EL (cell line): ENCODE data around the gene R3HCC1L.
"Not testable (repeated sequence)": the region's sequence is repeated elsewhere in the genome, so short reads cannot be mapped to it uniquely, and the experiment has no call there.

Experiments
- DNase-seq: peaks from one replicate; pipeline ENCODE4 v3.0.0-alpha.2; 2016

R3HCC1L gene

DNA sequence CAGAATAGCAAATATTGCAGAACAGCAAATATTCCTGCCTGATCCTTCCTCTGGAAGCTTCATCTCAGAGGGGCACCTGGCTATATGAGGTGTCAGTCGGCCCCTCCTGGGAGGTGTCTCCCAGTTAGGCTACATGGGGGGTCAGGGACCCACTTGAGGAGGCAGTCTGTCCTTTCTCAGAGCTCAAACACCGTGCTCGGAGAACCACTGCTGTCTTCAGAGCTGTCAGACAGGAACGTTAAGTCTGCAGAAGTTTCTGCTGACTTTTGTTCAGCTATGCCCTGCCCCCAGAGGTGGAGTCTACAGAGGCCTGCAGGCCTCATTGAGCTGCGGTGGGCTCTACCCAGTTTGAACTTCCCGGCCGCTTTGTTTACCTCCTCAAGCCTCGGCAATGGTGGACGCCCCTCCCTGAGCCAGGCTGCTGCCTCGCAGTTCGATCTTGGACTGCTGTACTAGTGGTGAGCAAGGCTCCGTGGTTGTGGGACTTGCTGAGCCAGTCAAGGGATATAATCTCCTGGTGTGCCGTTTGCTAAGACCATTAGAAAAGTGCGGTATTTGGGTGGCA, 48.0 kb downstream of the R3HCC1L start:
- not testable (repeated sequence) for DNase-seq

DNA sequence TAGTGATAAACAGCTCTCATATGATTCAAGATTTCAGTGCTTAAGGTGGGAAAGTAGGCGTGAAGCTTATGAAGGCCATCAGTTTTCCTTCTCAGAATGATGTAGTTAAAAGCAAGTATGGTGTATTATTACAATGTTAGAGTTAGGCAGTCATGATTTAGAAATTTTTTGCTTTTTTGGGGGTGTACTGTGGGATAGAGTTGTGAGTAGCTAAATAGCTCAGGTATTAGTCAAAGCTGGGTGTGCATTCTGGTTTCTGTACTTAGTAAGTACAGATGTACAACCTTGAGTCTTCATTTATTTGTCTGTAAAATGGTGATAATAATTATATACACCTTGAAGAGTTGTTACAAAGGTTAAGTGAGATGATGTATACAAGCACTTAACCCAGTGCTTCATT, 52.2 kb downstream of the R3HCC1L start:
- DNase-seq, result peak; percentile 18

DNA sequence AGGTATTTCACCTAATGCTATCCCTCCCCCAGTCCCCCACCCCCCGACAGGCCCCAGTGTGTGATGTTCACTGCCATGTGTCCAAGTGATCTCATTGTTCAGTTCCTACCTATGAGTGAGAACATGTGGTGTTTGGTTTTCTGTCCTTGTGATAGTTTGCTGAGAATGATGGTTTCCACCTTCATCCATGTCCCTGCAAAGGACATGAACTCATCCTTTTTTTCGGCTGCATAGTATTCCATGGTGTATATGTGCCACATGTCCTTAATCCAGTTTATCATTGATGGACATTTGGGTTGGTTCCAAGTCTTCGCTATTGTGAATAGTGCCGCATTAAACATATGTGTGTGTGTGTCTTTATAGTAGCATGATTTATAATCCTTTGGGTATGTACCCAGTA, 56.3 kb downstream of the R3HCC1L start:
- DNase-seq, result not testable (repeated sequence)

DNA sequence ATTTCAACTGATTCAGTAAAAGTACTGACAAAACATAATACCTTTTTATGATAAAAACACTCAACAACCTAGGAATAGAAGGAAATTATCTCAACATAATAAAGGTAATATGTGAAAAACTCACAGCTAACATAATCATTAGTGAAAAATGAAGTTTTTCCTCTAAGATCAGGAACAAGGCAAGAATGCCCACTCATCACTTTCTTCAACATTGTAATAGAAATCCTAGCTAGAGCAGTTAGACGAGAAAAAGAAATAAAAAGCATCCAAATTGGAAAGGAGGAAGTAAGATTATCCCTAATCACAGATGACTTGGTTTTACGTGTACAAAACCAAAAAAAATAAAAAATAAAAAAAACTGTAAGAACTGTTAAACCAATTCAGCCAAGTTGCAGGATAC, 58.6 kb downstream of the R3HCC1L start:
- no peak for DNase-seq

DNA sequence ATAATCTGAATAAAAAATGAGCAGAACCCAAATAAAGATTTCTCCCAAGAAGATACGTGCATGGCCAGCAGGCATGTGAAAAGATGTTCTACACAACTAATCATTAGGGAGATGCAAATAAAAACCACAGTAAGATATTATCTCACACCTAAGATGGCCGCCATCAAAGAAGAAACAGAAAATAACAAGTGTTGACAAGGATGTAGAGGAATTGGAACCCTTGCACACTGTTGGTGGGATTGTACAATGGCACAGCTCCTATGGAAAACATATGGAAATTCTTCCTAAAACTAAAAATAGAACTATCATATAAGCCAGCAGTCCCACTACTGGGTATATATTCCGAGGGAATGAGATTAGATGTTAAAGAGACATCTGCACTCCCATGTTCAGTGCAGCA, 60.2 kb downstream of the R3HCC1L start:
- no peak for DNase-seq

DNA sequence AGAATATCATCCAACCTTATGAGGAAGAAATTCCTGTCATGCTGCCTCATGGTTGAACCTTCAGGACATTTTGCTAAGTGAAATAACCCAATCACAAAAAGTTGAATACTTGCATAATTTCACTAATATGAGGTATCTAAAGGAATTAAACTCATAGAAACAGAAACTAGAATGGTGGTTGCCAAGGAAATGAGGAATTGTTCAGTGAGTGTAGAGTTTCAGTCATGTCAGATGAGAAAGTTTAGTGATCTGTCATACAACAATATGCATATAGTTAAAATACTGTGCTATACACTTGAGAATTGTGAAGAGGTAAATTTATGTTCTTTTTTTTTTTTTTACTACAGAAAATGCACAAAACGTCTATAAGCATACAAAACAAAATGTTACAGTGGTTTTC, 60.7 kb downstream of the R3HCC1L start:
- DNase-seq, result no peak

DNA sequence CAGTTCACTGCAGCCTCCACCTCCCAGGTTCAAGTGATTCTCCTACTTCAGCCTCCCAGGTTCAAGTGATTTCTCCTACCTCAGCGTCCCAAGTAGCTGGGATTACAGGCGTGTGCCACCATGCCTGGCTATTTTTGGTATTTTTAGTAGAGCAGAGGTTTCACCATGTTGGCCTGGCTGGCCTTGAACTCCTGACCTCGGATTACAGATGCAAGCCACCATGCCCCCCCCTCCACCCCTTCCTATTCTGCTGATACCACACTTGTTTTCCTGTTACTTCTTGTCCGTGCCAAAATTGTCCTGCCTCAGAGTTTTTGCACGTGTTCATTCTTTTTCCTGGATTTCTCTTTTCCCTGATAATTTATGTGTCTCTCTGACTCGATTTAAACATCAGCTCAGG, 62.5 kb downstream of the R3HCC1L start:
- DNase-seq, result no peak

DNA sequence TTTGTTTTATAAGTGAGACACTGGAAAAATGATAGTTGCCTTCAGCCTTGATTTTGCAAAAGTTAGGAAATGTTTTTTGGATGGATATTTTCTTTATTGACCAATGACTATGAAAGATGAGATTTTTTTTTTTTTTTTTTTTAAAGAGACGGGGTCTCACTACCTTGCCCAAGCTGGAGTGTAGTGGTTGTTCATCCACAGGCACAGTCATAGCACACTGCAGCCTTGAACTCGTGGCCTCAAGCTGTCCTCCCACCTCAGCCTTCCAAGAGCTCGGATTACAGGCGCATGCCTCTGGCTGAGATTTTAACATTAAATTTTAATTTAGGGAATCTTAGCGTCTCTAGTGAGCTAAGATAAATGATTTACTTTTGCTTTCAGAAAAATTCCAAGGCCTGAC, 67.3 kb downstream of the R3HCC1L start:
- no peak for DNase-seq

DNA sequence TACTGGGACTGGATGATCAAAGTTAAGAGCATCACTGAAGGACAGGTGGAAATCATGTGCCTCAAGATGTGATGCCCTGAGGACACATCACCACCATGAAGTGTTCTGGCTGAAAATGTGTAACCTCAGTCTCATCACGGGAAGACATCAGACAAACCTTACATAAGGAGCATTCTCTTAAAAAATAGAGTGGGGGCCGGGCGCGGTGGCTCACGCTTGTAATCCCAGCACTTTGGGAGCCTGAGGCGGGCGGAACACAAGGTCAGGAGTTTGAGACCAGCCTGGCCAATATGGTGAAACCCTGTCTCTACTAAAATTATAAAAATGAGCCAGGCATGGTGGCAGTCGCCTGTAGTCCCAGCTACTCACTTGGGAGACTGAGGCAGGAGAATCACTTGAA, 67.9 kb downstream of the R3HCC1L start:
- DNase-seq, result no peak

DNA sequence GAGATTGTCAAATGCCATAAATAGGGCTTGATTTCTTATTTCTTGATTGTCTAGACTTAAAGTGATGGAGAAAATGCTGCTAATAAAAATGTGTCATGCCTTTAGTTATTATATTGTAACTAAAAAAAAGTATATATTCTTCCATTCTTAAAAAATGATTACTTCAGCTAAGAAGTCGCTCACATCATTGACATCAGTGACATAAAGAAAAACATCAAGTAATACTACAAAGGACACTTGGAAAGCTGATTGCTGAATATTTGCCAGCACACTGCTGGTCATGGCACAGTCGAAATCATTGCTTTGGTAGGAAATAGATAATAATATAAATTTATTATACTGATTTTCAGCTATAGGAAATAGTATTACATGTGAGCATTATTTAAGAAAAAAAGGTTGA, 70.9 kb downstream of the R3HCC1L start:
- DNase-seq, result no peak

DNA sequence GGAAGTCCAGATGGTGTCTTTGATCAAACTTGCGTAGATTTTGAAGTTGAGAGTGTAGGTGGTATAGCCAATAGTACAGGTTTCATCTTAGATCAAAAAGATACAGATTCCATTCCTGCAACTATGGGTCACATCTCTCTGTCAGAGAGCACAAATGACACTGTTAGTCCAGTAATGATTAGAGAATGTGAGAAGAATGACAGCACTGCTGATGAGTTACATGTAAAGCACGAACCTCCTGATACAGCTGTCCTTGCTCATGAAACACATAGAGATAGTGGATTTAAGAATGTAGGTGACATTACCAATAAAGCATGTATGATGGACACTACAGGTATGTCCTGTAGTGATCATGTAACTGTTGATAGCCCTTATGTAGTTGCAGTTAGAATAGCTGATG, 74.5 kb downstream of the R3HCC1L start:
- DNase-seq, result peak; percentile 52

DNA sequence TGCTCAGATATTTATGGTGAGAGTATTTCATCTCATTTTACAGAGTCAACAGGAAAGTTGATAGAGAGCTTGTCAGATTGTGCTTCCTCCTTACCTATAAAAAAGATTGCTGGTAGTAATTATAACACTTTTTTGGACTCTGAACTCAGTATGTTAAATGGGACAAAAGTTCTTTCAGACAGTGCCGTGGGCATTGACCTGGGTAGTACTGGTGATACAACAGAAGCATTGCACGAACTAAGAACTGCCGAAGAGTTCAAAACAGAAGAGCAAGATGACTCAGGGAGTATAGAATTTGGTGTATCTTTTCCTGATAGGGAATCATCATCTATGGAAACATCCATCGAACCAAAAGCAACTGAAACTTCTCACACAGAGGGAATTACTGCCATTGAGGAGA, 75.0 kb downstream of the R3HCC1L start:
- no peak for DNase-seq

DNA sequence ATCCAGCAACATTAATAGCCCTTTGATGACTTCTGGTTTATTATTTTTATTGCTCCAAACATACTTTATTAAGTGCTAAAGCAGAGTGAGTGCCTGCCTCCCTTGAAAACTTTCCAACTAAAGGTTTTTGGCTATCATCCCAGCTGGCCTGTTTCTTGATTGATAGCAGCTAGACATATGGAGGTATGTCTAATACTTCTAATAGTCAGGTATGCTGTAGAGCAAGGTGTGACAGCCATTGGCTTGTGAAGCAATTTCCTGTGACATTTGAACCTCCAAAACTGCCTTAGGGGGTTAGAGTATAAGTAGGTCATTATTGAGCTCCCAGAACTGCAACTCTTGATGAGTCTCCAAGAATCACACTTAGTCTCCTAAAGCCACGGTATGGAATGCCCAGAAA, 77.7 kb downstream of the R3HCC1L start:
- DNase-seq, result no peak

DNA sequence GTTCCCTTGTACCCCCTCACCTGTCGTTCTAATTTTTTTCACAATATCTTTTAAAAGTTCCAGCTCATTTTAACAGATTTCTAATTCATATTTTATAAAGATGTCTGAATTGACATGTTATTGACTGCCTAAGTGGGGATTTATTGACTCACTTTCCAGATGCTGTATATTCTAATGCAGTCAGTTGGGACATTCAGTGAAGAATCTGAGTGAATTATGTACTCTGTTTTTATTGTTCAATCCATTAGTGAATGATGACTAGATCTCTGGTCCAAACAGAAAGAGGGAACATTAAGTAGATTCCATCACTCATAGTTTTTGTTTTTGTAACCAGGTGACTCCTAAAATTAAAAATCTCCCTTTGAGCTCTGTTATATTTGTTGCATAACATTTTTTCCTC, 79.3 kb downstream of the R3HCC1L start:
- DNase-seq, result no peak

DNA sequence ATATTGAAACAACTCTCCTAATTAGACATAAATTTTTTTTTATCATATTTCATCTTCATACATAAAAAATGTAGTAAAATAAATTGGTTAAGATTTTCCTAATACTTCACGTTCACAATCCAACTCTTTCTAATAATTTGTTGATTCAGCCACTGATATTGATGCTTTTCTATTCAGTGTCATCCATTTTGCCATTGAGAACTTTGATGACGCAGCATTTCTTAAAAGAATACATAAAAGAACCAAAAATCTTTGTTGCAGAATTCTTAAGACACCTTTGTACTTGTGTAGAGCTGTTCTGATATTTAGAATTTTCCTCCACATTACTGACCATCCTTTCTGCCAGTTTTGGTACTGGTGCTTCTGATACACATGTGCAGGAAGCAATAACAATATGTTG, 80.9 kb downstream of the R3HCC1L start:
- DNase-seq, result no peak

DNA sequence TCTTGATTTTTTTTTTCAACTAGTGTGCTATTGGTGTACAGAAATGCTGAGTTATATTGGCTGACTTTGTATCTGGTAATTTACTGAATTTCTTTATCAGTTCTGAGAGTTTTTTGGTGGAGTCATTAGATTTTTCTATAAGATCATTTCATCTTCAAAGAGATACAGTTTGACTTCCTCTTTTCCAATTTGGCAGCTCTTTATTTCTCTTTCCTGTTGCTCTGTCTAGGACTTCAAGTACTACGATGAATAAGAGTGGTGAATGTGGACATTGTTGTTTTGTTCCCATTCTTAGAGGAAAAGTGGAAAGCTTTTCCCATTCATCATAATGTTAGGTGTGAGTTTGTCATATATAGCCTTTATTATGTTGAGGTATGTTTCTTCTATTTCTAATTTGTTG, 83.3 kb downstream of the R3HCC1L start:
- no peak for DNase-seq

DNA sequence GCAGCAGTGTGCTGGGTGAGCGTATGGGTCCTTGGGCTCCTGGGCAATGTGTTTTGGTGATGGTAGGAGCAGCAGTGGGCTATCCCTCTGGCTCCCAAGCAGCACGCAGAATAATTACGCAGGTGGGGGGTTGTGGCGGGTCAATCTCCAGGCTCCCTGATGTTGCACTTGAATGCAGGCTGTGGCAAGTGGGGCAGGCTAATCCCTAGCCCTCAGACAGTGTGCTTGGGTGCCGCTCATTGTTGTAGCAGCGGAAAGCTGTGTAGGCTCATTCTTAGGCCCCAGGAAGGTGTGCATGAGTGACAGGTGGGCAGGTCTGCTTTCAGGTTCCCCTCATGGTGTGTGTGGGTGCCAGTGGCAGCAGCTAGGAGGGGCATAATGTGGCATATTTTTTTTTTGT, 89.4 kb downstream of the R3HCC1L start:
- no peak for DNase-seq

DNA sequence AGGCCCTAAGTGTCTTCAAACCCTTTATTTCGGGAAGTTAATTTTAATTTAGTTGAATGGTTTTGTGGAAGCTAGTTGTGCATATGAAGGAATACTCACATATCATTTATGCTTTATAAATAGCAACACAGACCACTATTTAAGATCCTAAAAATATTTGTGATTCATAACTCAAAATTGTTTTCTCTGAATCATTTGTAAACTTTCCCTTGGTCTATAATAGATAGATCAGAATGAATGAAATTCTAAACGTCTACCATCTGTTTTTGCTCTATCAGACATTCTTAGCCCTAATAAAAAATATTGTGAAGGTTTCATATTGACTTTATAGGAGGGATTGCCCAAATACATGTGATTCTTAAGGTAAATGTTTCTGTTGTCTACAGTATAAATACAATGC, 90.1 kb downstream of the R3HCC1L start:
- peak; percentile 57 for DNase-seq

DNA sequence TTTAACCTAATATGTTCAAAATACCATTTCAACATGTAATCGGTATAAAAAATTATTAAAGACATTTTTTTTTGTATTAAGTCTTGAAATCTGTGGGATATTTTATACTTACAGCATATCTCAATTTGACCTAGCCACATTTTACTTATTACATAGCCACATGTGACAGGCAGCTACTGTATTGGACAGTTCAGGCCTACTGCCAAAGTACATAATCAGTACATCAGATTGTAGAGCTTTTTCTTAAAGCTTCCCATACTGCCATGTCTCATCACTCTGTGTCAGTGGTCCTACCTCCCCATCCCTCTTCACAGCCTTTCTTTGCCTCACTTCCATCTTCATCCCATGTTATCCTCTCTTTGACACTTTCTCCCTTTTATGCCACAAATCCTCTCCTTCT, 90.5 kb downstream of the R3HCC1L start:
- peak; percentile 23 for DNase-seq

DNA sequence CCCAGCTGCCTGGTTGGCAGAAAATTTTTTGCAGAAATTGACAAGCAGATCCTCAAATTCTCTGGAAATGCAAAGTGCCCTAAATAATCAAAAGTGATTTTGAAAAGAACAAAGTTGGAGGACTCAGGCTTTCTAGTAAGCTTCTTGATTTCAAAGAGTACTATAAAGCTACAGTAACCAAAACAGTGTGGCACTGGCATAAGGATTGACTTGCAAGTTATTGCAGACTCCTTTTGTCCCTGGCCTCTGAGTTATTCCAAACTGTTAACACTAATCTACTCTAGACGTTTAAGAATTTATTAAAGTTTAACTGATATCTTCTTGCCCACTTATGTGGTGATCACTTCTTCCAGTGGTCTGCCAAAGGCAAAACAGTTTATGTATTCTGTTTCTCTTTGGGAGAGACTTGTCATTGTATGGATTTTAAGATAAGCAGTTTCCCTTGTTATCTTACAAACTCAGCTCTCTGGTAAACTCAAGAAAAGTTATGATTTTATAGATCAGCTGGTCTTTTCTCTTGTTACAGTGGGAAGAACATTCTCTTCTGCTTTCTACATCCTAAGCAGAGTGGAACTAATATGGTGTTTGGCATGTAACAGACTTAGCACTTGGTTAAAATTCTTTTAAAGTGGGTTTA, 92.2 kb downstream of the R3HCC1L start:
- DNase-seq, result no peak

DNA sequence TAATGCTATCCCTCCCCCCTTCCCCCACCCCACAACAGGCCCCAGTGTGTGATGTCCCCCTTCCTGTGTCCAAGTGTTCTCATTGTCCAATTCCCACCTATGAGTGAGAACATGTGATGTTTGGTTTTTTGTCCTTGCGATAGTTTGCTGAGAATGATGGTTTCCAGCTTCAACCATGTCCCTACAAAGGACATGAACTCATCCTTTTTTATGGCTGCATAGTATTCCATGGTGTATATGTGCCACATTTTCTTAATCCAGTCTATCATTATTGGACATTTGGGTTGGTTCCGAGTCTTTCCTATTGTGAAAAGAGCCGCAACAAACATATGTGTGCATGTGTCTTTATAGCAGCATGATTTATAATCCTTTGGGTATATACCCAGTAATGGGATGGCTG, 93.3 kb downstream of the R3HCC1L start:
- not testable (repeated sequence) for DNase-seq

DNA sequence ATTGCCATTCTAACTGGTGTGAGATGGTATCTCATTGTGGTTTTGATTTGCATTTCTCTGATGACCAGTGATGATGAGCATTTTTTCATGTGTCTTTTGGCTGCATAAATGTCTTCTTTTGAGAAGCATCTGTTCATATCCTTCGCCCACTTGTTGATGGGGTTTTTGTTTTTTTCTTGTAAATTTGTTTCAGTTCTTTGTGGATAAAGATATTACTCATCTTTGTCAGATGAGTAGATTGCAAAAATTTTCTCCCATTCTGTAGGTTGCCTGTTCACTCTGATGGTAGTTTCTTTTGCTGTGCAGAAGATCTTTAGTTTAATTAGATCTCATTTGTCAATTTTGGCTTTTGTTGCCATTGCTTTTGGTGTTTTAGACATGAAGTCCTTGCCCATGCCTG, 93.8 kb downstream of the R3HCC1L start:
- DNase-seq, result not testable (repeated sequence)

DNA sequence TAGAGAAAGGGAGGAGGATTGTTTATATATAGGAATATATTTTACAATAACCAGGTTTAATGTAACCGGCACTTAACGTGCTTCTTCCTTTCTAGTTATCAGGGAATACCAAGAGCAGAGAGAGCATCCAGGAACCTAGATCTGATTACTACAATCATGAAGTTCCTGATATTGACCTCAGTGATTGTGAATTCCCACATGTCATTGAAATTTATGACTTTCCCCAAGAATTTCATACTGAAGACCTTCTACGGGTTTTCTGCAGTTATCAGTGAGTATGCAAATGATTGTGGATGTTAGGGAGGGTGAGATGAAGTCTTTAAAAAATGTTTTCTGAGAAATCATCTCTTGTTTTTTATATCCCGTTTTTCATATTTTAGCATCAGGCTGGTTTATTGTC, 97.0 kb downstream of the R3HCC1L start:
- DNase-seq, result no peak

DNA sequence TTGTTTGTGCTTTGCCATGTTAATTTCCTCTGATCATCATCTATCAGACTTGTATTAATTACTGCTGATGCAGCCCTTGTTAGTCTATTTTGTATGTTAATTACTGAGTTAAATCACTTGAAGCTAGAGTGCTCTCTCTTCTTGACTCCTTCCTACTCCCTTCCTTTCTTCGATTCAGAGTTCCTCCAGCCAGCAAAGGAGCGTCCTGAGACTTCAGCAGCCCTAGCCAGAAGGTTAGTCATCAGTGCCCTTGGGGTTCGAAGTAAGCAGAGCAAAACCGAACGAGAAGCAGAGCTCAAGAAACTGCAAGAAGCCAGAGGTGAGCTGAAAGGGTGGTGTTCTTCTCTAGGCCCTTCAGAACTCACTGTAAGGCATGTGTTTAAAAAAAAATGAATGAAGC, 101.4 kb downstream of the R3HCC1L start:
- DNase-seq, result no peak

DNA sequence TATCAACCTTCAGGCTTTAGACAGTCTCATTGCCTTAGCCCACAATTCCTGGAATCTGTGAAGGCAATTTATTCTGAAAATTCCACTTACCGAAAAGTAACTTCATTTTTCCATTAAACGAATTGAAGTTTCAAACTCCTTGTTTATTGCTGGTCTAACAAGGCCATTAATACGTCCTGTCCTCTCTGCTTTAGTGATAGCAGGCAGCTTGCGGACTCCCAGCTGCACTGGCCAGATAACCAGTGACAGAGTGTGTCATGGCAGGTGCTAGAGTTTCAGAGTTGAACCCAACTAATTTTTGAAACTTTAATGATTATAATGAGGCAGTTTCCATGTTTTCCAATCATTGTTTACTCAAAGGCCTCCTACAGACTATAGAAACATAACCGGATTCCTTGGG, 102.4 kb downstream of the R3HCC1L start:
- DNase-seq, result no peak
